ENCODE measurements around the gene NUTF2.

GRCh38 chr16:67843343-67843765 lies 3.4 kb upstream of the NUTF2 start:
- no peak for TF ChIP-seq EZH2 (IDR thresholded peaks at IDR 0.05)
- no peak for TF ChIP-seq POLR2AphosphoS5 (IDR thresholded peaks at IDR 0.05; ENCODE audit: borderline replicate concordance, low read depth, low read length)

All from SK-N-MC (cell line).